ENCODE results near the gene GPR153.

The GPR153 gene

DNA sequence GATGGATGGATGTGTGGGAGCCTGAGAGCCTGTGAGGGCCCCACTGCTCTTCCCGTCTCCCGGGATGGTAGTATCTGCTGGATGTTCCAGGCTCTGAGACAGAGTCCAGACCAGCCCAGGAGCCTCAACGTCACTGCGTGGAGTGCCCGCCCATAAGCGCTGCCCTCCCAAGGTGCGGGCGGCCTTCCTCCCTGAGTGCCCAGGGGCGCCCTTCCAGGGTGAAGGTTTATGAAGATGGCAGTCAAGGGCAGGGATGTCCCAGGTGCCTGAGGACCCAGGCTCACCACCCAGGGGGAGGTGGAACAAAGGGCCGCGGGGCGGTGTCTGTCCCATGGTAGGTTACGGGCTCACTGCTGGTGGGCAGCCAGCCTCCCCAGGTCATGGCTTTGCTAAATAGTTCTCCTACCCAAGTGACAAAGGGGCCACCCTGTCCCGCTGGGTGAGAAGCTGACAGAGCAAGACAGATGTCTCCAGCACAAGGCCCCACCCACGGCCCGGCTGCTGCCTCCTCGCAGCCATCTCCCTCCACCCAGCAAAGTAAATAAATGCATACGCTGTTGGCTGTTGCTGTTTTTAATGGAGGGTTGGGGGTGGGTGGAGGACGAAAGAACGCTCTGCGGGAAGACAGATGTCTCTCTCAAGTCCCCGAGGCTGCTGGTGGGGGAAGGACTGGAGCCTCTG is 9.0 kb upstream of the GPR153 start:
- DNase-seq (ENCODE audit: low read depth) = no peak

DNA sequence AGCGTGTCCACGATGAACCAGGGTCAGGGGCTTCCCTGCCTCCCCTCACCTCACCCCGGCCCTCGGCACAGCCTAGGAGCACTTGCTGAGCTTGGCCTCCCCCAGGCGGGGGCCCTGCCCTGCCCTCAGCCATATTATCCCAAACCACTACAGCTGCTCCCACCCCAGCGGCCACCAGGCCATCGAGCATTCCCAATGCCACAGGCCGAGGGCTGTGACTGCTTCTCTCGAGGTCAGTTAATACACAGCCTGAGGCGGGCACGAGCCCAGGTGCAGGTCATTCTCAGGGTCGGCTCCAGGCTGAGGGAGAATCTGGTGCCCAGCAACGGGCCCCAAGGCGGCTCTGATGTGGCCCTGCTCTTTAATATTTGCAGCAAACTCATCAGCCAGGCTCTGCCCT is 8.4 kb upstream of the GPR153 start:
- no peak for DNase-seq (ENCODE audit: low read depth)

DNA sequence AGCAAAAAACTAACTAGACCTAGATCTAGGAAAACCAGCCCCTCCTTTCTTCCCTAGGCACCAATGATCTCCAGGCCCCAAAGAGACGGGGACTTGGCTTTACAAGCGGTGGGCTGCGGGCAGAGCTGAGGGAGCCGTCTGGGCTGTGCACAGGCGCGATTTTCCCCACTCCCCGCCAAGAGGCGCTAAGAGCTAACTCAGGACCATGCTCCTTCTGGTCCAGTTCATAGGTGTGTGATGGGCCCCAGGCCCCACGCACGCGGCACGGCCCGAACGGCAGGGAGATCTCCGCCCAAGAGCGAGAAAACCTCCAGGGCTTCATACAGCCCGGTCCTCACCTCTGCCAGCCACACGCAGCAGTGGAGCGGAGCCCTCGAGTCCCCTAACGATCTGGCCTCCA is 7.5 kb upstream of the GPR153 start:
- DNase-seq (ENCODE audit: low read depth) = no peak

DNA sequence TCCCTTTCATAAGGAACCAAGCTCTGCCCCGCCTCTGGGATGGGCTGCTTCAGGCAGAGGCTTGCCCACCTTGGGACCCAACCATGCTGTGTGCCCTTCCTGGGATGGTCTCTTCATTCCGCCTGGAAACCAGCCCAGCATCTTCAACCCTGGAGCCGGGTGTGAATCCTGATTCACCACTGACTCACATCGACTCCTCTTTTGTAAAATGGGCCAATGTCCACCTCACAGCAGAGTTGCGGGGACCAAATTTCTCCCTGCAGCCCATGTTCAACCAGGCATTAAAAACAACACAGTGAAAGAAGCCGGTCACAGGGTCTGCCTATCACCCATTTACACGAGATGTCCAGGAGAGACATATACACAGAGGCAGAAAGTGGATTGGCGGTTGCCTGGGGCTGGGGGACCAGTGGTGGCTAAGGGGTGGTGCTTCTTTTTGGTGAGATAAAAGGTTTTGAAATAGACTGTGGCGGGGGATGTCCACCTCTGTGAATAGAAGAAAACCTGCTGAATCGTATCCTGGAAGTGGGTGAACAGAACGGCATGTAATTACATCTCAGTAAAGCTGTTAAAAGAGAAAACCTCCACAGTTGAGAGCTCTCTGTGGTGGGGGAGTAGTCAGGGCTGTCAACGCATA is 6.9 kb upstream of the GPR153 start:
- no peak for DNase-seq (ENCODE audit: low read depth)

DNA sequence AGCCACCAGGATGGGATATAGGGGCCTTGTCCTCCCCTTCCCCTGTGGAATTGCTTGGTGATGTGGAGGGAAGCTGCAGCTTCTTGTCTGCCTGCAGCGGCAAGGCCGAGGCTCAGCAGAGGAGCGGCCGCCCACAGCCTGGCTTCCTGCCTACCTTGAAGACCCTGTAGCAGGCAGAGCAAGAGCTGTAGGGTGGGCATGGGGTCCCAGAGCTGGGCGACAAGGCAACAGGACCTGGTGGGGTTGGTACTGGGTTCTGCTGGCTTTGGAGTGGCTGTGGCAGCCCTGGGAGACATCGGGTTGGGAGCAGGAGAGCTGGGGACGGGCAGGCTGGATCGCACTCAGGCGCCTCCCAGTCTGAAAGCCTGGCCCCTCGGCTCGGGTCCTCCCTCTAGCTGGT is 5.7 kb upstream of the GPR153 start:
- DNase-seq (ENCODE audit: low read depth) = no peak

DNA sequence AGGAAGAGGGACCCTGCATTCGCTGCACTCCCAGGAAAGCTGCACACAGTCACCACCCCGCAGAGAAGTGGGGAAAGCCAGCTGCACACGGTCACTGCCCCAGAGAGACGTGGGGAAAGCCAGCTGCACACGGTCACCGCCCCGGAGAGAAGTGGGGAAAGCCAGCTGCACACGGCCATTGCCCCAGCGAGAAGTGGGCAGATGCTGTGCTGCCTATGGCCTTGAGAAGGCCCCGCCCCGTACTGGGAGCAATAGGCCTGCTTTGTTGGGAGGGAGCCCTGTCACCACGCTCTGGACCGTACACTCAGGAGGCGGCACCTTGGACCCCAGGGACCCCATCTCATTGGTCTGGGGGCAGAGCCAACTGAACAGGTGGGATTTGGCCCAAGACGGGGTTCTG is 4.3 kb upstream of the GPR153 start:
- no peak for DNase-seq (ENCODE audit: low read depth)

DNA sequence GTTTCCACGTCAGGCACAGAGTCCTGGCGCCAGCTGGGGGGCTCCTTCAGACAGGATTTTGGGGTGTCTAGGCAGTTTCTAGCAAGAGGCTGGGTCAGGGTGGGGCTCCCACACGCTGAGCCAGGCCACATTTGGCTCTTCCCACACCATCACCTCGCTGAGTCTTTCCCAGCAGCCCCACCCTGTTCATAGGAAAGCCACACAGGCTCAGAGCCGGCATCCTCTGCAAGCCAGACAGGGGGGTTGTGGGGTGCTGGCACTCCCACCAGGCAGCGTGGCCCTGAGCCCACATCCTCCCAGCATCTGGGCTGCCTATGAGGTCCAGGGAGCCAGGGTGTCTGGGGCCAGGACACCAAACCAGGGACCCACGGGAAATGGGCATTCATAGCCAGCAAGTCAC is 2.8 kb upstream of the GPR153 start:
- no peak for DNase-seq (ENCODE audit: low read depth)

DNA sequence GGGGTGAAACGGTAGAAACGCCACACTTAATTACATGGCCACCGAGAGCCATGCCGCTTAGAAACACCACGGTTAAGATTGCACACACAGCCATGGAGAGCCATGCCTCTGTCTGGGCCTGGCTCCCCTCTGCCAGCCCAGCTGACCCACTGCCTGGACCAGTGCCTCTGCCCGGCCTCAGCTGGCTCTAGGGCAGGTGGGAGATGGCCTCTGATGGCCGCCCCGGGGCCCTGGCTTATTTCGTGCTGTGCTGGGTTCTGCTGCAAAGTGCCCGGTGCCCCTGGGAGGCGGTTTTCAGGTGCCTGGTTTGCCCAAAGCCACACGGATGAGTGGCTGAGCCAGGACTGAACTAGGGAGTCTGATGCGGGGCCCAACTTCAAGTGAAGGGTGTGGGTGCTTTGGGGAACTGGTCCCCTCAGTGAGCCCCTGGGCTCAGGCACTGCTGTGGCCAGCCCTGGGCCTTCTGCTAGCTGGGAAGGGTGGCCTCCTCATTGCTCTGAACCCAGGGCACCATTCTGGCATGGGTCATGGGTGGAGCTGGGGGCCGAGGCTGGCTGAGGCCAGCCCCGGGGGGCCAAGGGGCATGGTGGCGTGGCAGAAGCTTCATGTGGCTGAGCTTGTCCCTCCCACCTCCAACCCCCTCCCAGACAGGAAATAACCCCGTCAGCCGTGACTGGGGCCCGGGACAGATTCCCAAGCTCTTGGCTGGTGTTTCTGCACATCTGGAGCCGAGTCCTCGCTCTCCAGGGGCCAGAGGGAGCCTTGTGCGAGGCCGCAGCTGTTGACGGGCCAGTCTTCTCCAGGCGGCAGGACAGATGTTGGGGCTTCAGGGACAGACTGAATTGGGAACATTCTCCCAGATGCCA is 1.9 kb upstream of the GPR153 start:
- DNase-seq (ENCODE audit: low read depth) = no peak

DNA sequence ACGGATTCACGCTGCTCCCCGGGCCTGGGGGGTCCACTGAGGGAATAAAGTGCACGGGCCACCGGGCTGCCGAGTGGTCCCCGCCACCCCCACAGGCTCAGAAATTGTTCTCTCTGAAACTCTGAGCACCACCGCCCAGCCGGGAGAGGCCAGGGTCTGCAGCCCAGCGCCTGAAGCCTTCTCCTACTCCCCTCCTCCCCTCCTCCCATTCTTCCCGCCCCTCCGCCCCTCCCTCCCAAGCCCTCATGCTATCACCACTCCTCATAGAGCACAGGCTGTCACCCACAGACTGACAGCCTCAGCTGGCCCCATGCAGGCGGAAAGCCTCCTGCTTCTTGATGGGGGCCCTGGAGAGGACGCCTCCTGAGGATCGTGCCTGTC is 707 bp upstream of the GPR153 start:
- DNase-seq (ENCODE audit: low read depth) = no peak

DNA sequence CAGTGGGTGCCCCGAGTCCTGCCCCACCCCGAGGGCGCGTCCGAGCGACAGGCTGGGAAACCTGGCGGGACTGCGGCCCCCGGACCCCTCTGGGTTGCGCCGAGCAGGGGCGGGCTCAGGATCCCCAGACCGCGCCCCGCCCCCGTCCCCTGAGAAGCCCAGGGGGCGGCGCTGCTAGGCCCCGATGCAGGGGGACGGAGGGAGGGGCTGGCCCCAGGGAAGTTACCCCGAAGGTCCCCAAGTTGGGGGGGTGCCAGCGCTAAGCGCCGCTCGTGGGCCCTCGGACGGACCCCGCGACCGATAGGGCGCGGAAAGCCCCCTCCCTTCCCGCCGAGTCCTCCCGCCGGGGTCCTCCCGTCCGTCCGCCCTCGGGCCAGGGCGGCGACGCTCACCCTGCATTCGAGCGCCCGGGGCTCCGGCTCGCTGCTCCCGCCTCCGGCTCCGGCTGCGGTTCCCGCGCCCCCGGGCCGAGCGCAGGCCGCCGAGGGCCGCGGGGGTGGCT is 414 bp downstream of the GPR153 start:
- DNase-seq (ENCODE audit: low read depth) = no peak

DNA sequence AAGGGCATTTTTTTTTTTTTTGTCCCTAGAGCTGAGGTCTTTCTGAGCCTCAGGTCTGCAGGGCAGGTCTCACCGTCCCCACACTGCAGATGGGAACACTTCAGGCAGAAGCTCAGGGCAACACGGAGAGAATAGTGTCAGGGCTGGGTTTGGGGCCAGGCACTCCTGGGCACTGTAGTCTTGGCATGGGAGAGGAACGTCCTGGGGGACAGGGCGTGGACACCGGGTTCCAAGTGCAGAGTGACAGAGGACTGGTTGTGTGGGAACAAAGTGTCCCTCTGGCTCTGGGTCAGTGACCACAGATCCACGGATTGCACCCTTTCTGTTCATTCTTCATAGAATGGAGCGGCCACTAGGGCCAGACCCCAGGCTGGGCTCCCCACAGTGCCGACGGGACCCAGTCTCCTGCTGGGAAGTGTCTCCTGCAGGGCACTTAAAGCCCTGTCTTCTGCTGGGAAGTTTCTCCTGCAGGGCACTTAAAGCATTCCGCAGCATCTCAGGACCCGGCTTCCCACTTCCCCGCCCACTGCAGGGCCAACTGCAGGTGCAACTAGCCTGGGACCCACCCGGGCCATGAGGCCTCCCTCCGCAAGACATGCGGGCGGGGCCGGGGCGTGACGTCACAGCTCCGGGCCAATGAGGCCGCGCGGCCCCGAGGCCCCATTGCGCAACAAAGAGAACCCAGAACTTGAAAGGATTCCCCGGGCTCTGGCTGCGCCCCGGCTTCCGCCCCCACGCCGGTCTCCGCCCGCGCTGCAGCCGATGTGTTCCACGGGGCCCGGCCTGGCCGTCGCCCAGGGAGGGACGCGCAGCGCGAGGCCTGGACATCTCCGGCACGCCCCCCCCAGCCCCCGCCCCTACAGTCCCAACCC is 1.2 kb downstream of the GPR153 start:
- DNase-seq (ENCODE audit: low read depth) = peak; percentile 20

DNA sequence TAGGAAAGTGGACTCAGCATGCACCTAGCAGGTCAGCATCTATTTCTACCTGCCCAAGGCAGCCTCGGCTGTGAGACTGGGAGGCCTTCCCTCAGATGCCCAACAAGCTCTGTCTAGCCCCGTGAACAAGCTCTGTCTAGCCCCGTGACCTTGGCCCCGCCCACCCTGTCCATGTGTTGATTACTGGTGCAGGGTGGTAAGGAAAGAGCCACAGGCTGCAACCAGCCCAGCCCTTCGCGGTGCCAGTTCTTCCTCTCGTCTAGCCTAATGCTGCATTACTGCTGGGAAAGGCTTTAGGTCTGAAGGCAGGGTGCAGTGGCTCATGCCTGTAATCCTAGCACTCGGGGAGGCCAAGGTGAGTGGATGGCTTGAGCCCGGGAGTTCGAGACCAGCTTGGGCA is 2.2 kb downstream of the GPR153 start:
- DNase-seq (ENCODE audit: low read depth) = no peak

DNA sequence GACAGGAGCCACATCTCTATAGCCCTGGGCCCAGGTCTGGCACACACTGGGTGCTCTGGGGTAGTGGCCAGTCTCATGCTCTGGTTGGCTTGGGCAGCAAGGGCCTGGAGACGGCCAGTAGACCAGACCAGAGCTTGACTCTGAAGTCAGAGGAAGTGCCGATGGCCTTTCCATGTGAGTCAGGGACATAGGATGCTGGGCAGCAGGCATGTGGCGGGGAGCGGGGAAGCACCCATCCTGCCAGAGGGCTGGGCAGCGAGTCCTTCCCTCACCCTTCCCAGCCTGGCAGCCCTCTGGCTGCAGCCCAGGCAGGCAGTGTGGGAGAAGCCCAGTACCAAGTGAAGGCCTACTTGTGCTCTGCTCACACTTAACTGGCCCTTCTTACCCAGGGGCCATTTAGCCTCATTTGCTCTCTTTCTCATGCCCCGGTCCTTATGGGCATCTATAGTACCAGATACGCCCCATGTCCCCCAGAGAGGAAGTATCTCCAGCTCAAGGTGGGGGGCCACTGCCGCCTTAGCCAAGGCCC is 3.3 kb downstream of the GPR153 start:
- DNase-seq (ENCODE audit: low read depth) = no peak

DNA sequence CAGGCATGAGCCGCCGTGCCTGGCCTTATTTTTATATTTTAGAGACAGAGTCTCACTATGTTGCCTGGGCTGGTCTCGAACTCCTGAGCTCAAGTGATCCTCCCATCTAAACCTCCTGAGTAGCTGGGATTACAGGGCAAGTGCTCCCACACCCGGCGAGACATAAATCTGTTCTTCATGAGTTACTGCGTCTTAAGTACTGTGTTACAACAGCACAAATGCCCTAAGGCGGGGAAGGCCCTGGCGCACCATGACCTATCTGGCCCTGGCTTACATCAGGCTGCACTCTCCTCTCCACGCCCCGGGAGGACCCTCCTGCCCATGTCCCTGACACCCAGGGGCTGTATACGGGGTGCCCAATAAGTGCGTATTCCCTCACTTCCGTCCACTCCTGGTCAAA is 4.3 kb downstream of the GPR153 start:
- DNase-seq (ENCODE audit: low read depth) = no peak

DNA sequence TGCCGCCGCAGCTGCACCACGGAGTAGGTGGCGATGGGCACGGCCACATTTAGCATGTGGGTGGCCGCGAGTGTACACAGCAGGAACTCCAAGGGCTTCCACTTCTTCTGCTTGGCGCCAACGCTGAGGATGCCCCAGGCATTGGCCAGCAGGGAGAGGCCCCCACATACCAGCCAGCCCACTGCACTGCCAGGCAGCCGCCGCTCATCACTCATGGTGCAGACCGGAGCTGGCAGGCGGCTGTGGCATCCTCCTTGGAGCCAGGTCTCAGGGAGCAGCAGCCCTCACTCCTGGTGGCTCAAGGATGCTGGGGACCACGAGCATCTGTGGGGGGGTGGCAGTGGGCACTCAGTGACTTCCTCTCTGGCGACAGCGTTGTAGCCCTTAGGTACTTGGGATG is 6.2 kb downstream of the GPR153 start:
- no peak for DNase-seq (ENCODE audit: low read depth)

DNA sequence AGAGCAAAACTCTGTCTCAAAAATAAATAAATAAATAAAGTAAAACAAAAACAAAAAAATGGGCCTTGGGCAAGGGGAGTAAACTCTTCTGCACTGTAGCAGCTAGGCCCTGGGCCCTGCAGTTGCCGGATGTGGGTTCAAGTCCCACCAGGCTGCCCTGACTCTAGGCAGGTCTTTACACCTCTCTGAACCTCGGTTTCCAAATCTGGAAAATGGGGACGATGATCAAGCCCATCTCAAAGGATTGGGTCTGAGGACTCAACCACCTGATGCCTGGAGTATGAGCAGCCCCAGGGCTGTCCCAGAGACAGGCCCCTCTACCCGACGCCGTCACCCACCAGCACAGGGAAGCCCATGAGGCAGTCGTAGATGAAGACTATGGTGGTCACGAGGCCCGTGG is 7.5 kb downstream of the GPR153 start:
- no peak for DNase-seq (ENCODE audit: low read depth)

DNA sequence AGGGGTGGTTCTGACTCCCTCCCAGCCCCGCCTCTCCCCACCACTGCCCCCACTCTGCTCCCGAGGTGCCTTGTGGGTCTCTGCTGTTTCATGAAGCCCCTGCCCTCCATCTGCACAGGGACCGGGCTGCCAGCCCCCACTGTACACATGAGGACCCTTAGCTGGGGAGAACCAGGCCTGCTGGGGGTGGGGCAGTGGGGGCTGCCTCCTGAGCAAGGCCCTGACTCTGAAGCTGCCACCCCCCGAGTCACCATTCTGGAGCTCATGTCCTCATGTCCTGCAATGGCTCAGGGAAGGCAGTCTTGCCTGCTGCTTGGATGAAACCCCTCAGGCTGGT is 8.6 kb downstream of the GPR153 start:
- no peak for DNase-seq (ENCODE audit: low read depth)

DNA sequence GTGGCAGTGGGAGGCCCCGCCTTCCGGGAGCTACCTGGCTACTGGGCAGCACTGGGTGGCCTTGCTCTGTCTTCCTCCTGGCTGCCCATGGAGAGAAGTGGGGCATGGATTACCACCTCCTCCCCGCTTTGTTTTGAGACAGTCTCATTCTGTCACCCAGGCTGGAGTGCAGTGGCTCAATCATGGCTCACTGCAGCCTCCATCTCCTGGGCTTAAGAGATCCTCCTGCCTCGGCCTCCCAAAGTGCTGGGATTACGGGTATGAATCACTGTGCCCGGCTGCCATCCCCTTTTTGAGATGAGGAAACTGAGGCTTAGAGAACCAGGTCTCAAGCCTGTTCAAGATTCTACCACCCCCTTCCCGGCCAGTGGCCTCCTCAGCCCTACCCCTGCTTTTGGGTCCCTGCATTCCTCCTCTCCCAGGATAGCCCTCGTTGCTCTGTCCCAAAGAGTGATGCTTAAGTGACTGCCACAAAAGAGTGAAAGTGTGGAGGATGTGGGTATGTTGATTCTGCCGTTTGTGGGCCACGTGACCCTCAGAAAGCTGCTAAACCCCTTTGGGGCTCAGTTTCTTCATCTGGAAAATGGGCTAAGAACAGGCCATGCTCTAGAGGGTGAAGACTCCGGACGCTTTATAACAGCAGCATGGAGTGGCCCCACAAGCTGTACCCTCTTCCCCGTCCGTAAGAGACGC is 9.1 kb downstream of the GPR153 start:
- DNase-seq (ENCODE audit: low read depth) = no peak

DNA sequence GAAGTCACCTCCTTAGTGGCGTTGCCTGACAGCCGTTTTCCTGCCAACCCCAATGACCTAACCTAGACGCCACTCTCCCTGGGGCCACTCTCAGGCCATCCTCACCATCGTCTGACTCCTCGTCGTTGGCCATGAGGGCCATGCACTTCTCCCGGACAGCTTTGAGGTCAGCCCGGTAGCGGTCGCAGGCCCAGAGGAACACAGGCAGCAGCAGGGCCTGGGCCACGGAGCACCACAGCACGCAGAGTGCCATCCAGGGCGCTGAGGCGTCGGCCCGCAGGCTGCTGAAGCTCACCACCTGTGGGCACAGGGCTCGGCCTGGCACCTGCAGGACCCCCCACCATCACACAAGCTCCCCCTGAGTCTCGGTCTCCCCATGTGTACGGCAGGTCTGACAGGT is 9.7 kb downstream of the GPR153 start:
- no peak for DNase-seq (ENCODE audit: low read depth)

DNA sequence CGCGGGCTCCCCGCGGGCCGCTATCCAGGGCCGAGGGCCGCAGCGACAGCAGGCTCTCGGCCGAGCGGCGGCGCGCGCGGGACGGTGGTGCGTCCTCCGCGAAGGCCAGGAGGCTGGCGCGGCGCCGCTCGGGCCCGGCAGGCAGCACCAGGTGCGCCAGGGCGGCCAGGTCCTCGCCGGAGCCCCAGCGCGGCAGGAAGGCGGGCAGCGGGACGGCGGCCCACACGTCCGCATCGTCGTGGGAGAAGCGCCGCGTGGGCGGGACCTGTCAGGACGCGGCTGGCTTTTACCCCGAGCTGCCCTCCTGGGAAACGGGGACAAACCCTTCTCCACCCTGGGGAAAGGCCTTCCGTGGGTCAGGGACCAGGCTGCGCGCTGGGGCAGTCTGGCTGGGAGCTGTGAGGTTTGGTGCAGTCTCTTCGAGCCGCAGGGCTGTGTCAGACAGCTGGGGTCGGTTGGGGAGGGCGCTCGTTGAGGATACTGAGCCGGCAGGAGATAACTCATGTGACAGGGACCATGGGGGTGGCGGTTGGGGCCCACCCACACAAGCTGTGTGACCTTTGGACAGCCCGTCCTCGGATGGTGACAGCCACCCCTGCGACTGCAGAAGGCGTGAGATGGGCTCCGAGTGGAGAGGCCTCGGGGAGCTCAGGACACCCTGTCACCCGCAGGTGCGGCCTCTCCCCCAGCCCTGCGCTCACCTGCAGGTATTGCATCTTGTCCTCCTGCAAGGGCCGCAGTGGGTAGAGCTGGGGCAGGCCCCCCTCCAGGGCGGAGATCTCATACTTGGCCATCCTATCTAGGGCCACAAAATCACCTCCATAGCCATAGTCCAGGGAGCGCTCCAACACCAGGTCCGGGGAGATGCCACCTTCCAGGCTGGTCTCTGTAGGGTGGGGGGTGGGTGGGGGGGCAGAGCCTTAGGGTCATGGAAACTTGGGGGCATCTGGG is 10.9 kb downstream of the GPR153 start:
- no peak for DNase-seq (ENCODE audit: low read depth)

Measured in non-pigmented ciliary epithelial cell (primary cell).